Vagina (tissue), 2 donors: ENCODE results near the gene CCL4.
A peak's percentile ranks its signal among the peaks of the same experiment; 100 is the strongest.

Experiments used
- CTCF ChIP-seq, 3 experiments: fragments of 450-650 bp in 2 of 3; fragments of 200-600 bp in 1 of 3; sonication (generic) in 1 of 3; IDR thresholded peaks; one replicate each; pipeline ENCODE4 v1.5.1; 2017 to 2019; ENCODE audit warnings: antibody characterized with exemption in 3 of 3, mild to moderate bottlenecking in 2 of 3, moderate library complexity in 2 of 3
- POLR2A ChIP-seq, 2 donors: fragments of 450-650 bp; IDR thresholded peaks; one replicate each; pipeline ENCODE4 v1.6.1; 2017; ENCODE audit warnings: antibody characterized with exemption in 2 of 2, mild to moderate bottlenecking in 2 of 2, moderate library complexity in 2 of 2
- POLR2AphosphoS5 ChIP-seq, 2 donors: sonication (generic); formaldehyde crosslinking; IDR thresholded peaks; one replicate each; pipeline ENCODE4 v1.9.0; 2017; ENCODE audit warnings: antibody characterized with exemption in 2 of 2, mild to moderate bottlenecking in 2 of 2, low read depth in 1 of 2; ENCODE audit not compliant: insufficient read depth in 1 of 2

- TF ChIP-seq CTCF (IDR thresholded peaks at IDR 0.05) (peak in 1 of 3 experiments; percentile 38), POLR2A (IDR thresholded peaks at IDR 0.05) (no peak), POLR2AphosphoS5 (IDR thresholded peaks at IDR 0.05; ENCODE audit: insufficient read depth in 1 of 2, low read depth in 1 of 2) (no peak)
These were observed 31.1 kb upstream of the CCL4 start for GRCh38 chr17:36072431-36073121.
